Islet of Langerhans (tissue), 1 donor: ENCODE data around the gene INCA1.

Source experiments
- FAIRE-seq: peaks from one replicate; lab custom pipeline; 2011; peaks lifted over from hg19 to GRCh38; lab: Jason Lieb, UNC

The INCA1 gene

DNA sequence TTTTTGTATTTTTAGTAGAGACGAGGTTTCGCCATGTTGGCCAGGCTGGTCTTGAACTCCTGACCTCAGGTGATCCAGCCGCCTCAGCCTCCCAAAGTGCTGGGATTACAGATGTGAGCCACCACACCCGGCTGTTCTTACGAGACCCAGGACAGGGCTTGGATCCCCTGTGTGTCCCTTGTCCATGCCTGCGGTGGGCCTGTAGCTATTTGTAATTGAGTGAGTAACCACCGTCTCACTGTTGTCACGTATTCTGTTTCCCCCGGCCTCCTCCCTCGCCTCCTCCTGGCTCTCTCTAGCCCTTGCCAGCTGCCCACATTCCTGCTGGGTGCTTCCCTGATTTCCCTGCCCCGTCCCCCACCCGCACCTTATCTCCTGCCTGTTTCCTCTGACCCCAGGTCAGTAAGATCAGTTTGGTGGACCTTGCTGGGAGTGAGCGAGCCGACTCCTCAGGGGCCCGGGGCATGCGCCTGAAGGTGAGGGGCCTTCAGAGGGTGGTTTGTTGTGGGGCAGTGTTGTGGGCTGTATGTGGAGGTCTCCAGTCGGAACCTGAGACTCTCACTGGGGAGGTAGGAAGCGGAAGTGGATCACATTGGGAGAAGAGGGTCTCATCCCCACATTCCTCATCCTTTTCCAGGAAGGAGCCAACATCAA is 6.0 kb upstream of the INCA1 start:
- FAIRE-seq, result no peak

DNA sequence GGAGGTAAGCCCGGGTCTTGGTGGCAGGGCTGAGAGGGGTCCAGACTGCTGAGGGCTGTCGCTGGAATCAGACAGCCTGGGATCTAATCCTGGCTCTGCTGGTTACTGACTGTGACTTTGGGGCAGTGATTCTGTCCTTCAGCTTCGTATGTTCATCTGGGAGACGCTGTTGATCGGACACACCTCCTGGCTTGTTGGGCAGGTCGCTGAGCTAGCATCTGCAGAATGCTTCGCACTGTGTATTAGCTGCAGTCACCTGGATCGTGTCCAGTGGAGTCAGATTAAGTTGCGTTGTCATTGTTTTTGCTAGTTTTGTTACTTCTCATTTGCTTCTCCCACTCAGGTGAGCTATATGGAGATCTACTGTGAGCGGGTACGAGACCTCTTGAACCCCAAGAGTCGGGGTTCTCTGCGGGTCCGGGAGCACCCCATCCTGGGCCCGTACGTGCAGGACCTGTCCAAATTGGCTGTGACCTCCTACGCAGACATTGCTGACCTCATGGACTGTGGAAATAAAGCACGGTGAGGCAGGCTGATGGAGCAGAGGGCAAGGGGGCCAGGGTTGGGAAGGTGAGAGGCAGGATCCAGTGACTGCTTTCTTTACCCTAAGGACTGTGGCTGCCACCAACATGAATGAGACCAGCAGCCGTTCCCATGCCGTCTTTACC is 4.9 kb upstream of the INCA1 start:
- FAIRE-seq, result no peak

DNA sequence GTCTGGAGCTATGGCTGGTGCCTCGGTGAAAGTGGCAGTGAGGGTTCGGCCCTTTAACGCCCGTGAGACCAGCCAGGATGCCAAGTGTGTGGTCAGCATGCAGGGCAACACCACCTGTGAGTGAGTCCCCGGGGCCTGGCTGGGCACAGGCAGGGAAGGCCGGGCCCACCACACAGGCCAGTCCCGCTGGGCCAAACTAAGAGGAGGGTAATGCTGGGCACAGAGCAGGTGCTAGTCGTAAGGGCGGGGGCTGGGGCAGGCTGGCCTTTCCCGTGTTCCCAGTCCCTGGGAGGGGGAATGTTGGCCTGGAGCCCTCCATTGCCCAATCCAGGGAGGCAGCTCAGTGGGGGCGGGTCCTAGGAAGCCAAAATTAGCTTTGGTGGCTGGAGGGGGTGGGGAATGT is 2.9 kb upstream of the INCA1 start:
- FAIRE-seq, result no peak

DNA sequence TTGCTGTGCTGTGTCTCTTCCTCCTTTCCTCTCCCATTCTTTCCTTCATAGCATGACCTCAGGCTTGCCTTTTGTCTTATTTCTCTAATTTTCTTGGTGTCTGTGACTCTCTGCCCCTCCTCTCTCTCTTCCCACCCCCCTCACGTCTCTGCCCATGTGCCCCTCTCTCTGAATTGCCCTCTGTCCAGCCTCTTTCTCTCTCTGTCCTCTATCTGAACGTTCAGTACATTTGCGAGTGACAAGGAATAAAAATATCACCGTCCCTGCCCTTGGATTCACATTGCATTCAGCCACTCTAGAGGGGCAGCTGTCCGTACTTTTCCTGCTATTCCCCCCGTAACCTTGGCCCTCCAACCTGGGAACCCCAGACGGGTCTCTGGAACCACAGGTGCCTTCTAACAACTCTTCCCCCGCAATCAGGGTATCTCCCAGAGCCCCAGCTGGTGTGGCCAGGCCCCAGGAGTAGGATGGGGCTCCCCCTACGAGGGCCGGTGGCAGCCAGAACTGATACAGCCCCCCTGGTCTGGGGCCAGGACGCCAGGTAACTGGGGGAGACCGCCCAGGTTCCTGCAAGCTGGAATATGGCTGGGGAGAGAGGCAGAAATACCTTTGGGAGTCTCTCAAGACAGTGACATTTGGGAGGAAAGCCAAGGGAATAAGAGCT is 2.2 kb upstream of the INCA1 start:
- no peak for FAIRE-seq

DNA sequence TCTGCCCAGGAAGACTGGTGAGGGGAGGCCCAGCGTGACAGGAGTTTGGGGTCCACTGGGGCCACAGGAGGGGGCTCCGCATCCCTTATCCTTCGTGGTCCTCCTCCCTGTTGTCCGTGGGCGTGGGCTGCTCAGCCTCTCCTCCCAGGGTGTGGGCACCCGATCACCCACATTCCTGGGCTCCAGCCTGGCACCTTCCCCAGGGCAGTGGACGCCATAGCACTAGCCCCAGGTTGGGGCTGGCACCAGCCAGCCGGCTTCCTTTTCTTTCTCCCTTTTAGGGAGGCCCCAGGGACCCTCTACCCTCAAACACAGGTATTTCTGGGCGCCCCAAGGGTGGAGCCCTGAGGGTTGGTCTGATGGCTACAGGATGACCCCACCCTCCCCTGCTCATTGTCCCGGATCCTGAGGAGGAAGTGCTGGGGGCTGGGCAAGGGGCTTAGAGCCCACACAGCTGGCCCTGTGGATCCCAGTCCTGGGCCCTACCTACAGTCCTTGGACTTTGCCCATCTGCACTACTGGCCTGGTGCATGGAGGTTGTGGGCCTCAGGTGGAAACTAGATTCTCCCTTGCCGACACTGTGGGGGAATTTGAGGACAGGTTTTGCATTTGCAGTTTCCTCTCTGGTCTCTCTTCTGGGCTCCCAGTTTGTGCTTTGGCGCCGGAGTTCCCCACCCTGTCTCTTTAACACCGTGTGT is 1.6 kb upstream of the INCA1 start:
- FAIRE-seq, result no peak

DNA sequence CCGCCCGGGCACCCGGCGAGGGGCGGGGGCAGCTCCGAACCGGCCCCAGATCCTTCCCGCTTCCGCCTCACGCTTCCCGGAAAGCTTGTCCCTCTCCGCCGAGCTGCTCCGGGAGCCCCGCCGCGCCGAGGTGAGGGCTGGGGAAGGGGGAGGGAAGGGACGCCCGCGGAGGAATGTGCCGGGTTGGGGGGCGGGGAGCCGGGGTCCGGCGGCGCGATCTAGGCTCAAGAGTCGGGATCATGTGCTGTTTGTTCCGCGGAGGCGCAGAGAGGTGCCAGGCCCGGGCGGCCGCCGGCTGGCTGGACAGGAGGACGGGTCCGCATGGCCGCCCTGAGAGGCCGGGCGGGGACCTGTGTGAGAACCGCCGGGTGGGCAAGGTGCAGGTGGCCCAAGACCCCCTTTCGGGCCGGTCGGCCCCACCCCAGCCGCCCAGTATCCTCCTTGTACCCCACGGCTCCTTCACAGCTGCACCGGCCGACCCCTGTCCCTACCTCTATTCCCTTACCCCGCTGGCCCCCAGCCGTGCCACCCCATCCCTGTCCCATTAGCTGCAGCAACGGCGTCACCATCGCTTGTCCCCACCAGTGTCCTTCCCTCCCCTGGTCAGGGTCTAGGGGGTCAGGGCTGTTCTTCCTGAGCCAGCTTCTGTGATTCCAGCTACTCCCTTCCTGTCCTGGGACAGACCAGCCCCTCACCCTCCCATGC is 857 bp upstream of the INCA1 start:
- FAIRE-seq, result no peak

DNA sequence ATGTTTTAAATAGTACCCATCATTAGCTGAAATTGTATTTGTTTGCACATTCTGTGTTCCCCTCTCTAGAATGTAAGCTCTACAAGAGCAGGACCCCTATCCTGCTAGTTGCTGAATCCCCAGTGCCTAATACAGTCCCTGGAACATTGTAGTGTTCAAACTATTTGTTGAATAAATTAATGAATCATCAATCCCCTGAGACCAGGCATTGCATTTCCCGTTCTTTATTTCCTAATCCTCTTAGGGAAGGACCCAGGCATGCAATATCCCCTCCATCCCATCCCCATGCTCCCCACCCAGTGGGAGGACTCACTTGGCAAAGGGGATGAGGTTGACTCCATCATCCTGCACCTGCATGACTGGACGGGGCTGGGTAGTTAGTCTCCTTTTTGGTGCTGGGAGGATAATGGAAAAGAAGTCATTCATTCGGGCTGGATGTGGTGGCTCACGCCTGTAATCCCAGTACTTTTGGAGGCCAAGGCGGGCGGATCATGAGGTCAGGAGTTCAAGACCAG is 3.2 kb downstream of the INCA1 start:
- FAIRE-seq, result no peak

DNA sequence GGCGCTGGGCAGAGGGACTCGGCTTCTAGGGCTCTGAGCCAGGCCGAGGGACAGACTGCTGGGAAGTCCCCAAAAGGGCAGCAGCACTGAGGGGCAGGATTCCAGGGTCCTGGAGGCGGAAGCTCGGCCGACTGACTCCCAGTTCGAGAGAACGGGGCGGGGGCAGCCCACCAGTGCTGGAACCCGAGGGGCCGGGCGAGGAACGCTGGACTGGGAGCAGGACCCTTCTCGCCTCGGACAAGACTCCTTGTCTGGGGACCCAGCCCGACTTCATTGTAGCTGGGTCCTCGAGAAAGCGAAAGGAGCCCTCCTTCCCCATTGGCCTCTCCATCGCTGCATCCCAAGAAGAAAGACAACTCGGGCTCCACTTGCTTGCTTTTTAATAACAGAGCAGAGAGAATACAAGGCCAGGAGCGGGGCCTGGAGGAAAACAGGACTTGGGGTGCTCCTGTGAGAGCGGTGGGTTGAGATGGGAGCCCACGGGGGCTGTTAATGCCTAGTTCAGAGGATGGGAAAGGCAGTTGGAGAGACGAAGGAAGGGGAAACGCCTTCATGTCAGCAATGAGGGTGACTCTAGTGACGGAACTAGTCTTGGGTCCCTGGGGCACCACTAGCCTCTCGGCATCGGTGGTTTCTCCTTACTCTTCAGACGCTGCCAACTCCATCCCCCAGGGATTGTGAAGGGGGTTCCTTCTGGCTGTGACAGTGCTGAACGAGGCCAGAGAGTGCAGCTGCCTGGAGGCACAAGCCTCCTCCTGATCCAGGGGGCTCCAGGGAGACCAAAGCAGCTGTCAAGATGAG is 9.4 kb downstream of the INCA1 start:
- FAIRE-seq, result no peak

DNA sequence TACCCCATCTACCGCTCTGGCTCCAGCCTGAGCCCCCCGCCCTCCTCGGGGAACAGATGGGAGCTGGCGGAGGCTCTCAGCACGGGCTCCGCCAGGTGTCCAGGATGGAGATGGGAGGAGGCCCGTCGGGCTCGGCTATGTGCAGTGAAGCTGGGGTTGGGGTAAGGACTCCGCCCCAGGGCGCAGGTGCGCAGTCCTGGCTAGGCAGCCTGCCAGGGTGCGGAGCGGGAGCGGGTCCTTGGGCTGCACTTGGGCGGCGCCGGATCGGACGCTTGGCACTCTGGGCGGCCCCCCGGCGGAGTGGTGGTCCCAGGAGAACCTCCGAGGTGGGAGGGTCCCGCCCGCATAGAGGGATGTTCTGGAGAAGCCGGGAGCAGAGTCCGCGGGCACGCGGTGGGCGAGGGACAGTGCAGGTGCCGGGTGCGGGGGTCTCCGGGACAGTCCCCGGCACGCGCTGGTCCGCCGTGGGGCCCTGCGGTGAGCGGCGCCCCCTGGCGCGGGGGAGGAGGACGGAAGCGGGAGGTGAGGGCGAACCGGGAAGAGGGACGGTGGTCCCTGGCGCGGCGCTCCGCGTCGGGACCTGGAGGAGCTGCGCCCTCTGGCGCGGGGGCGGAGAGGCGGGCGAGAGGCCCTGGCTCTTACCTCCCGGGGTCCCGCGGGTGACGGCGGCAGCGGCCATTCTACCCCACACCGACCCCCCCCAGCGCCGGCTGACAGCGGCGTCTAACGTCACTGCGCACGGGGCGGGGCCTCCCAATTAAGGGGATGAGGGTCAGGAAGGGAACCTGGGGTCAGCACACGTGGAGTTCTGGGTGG is 10.2 kb downstream of the INCA1 start, which contains the start of gene CAMTA2:
Gene CAMTA2, minus strand, starts transcription at position 725 of the 816 bp plus-strand sequence. CDS start 1,453 bp downstream, outside the sequence.
- no peak for FAIRE-seq

DNA sequence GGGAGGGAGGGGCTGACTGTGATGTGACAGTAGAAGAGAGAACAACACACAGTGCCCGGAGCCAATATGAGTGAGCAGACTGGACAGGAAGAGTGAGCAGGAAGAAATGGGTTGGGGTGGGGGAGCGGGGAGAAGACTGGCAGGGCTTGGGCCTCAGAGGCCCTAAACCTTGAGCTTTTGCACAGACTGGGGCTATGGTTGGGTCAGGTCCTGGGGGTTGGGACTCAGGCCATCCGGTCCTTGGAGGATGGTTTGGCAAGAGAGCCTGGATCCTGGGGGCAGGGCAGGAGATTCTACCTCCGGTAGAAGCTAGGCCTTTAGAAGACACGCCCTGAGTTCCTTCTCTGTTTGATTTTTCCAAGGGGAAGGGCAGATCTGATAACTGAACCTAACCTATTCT is 10.9 kb downstream of the INCA1 start:
- FAIRE-seq, result no peak

DNA sequence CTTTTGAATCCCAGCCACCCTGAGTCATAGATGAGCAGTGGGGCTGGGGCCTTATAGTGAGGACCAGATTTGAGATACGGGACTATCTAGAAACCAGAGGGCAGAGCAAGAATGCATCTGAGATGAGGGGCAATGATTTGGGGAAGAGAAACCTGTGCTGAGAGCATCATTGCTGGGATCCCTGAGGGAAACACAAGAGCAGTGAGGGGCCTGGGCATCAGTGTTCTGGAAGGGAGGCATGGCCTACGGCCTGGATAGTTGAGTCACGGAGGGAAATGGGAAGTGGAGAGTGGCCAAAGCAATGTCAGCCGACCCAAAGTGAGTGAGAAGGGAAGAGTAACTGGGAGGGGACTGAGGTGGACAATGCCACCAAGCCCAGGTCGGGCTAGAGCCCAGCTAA is 15.0 kb downstream of the INCA1 start:
- FAIRE-seq, result no peak

DNA sequence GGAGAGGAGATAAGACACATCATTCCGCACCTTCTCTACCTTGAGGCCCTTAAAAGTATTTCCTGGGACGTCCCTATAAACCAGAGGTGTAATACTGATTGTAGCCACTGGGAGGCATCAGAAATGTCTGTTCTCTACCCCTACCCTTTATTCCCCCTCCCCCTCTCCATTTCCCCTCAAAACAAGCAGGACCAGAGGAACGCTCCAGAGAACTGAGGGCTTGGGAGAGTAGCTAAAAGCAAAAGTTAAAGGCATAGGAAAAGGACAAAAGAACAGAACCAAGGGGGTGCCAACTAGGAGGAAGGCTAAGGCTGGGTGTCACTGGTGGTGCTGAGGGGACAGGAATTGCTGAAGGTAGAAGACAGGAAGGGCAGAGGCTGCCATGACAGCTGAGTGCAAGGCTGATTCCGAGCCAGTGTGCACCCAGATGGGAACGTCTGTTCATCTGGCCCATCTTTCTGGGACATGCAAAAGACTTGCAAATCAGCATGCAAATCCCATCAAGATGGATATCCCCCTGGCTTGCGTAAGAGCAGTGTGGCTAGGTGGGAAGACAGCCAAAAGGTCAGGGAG is 16.6 kb downstream of the INCA1 start:
- no peak for FAIRE-seq

DNA sequence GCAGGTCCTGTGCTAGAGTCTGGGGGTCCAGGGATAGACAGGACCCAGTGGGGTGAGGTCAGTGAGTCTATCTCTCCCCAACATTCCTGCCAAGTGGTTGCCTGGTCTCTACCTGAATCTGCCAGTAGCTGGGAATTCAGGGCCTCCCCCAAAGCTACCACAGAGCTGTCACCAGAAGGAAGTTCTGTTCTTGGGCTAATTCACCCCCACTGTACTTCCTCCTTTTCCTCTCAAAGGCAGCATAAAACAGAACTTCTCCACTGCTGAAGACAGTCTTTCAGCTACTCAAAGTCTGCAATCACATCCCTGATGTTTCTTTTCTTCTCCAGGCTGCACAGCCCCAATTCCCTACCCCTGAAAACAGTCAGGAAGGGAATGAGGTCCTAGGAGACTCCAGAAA is 18.6 kb downstream of the INCA1 start:
- no peak for FAIRE-seq

DNA sequence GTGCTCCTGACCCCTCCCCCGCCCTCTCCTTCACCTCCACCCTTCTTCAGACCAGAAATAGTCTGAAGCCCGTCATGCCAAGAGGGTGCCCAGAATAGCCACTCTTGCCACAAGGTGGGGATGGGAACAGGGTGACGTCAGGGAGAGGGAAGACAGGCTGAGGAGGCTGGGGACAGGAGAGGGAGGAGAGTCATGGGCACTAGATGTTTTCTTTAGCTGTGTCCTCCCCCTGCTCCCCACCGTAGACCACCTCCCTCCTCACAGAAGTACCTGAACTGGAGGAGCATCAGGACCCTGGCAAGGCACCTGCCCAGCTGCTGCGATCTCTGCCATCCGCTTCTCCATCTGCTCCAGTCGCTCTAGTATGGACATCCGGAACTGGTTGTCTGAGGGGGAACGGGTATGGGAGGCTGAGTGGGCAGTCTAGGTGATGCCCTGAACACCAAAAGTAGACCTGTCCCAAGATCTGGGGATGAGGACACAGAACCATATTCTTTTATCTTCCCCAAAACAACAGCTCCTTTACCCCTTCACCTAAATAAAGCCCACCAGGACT is 23.1 kb downstream of the INCA1 start:
- no peak for FAIRE-seq

DNA sequence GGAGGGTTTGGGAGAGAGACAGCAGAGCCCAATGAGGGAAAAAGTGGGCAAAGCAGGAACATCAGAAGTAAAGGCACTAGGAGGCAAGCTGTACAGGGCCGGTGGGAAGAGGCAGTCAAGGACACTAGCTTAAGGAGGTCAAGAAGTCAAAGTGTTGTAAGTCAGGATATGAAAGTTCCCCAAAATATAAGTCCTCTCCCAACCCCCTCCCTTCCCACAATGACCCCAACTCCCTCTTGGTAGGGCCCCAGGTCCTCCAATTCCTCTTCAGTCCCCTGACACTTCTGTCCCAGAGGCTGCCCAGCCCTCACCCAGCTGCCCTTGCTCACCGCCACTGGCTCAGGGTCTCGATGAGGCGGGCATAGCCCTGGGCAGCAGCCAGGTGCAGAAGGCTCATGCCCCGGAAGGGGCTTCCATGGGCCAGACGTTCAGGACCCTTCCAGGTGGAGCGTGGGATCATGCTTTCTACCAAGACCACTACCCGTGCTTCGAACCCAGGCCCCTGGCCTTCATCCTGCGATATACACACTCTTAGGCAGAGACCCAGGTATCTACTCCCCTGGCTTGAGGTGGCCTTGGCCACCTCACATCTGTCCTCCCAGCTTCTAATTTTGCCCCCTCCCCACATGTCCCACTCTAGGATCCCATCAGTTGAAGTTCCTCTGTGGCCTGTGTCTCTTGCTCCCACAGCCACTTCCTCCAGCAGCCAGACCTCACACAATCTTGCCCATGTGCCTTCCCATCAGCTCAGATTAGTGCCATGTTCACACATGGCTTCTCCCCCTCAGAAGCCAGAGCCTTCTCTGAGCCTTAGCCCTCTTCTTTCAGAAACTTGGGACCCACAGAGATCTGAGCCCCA is 23.8 kb downstream of the INCA1 start:
- FAIRE-seq, result no peak

DNA sequence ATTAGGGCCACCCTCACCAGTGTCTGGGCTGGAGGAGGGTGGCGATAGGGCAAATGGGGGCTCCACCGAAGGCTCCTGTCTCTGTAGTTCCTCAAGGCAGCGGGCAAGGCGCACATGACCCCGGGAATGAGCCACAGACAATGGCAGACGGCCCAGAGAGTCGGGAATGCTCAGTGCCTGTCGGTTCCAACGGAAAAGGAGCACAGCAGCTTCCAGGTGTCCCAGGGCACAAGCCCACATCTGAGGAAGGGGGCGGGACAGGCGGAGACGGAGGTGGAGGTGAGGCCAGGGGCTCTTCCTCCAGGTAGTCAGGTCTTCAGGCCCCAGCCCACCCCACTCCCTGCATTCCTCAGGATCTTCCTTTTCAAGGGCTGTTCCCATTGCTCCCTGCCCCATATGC is 24.6 kb downstream of the INCA1 start:
- FAIRE-seq, result no peak

DNA sequence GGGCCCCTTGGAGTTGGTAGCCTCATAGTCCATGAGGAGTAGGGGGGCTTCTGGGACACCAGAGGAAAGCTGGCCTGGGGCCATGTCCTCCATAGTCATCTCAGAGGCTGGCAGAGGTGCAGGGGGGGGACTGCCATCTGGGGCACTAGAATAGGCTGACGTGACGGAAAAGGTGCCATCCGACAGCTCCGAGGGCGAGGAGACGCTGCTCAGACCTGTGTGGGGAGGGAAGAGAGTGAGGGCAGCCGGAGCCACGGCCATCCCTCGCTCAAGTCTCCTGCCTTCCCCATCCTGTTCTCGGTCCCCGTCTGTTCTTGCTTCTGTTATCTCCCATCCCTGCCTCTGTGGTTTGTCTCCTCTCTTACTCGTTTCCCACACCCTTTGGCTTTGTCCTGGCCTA is 25.0 kb downstream of the INCA1 start:
- no peak for FAIRE-seq

DNA sequence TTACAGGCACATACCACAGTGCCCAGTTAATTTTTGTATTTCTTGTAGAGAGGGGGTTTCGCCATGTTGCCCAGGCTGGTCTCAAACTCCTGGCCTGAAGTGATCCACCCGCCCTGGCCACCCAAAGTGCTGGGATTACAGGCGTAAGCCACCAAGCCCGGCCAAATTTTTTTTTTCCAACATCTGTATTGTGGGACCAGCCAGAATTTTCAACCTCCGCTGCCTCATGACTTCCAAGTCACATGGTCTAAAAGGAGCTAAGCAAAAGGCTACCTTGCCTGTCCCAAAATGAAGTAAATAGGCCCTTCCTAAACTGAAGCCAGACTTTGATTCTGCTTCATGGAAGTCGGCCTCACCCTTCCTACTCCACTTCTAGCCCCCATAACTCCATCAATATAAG is 25.5 kb downstream of the INCA1 start:
- no peak for FAIRE-seq

DNA sequence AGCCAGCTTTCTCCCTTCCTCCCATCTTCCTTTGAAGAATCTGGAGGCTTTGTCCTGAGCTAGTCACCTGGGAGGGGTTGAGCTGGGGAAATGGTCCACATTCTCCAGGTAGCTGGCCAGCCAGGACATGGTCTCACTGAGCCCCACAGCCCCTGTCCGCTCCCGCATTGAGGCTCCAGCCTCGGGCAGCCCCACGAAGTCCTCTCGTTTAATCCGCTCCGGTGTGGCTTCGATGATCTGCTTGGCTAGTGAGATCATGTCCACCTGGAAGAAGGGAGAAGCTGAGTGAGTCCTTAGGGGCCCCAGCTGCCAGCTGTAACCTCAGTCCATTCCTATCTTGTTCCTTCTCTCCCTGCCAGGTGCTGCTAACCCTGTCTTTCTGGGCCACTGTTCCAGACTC is 27.0 kb downstream of the INCA1 start:
- FAIRE-seq, result no peak
